Measurements from ENCODE around the gene TRIP12. TPM values are rescaled to one million over a fixed set of nuclear protein-coding genes. Genes with fewer than 3 reads are reported as not detected.

TRIP12 gene
- total and polyA plus RNA-seq, 2 of the 13 experiments (the other 11 are each of a cell fraction or from before 2014, with no cell fraction given), result 72.1 to 153 TPM

- peak; percentile 70; the same call in 1 of the 2 replicates for TF ChIP-seq ZNF589 (CRISPR knock-in tag; conservative IDR thresholded peaks at IDR 0.05)
- no peak for TF ChIP-seq IKZF1 (IDR thresholded peaks at IDR 0.05)
- TF ChIP-seq STAG1 (CRISPR knock-in tag; IDR thresholded peaks at IDR 0.05), result no peak
- no peak for TF ChIP-seq ZNF720 (CRISPR knock-in tag; IDR thresholded peaks at IDR 0.05)
- TF ChIP-seq ZNF639 (CRISPR knock-in tag; conservative IDR thresholded peaks at IDR 0.05), result no peak
- no peak for TF ChIP-seq PRDM4 (CRISPR knock-in tag; IDR thresholded peaks at IDR 0.05; ENCODE audit: borderline replicate concordance)
- peak; percentile 44; the same call in 1 of the 2 replicates for TF ChIP-seq ERF (CRISPR knock-in tag; IDR thresholded peaks at IDR 0.05)
- peak; percentile 64; the same call in 1 of the 2 replicates for TF ChIP-seq ZNF800 (CRISPR knock-in tag; IDR thresholded peaks at IDR 0.05)
- no peak for TF ChIP-seq NR0B2 (CRISPR knock-in tag; IDR thresholded peaks at IDR 0.05)
- TF ChIP-seq ZNF280D (CRISPR knock-in tag; IDR thresholded peaks at IDR 0.05), result no peak
- peak; percentile 50; the same call in 1 of the 2 replicates for TF ChIP-seq GATAD1 (CRISPR knock-in tag; IDR thresholded peaks at IDR 0.05)
- peak; percentile 66; the same call in 1 of the 2 replicates for TF ChIP-seq STAT5B (CRISPR knock-in tag; IDR thresholded peaks at IDR 0.05)
- peak; percentile 74; the same call in 1 of the 2 replicates for TF ChIP-seq ZSCAN31 (CRISPR knock-in tag; IDR thresholded peaks at IDR 0.05; ENCODE audit: low read depth)
- TF ChIP-seq ZNF383 (CRISPR knock-in tag; IDR thresholded peaks at IDR 0.05; ENCODE audit: borderline replicate concordance), result no peak
- TF ChIP-seq DPF2 (CRISPR knock-in tag; IDR thresholded peaks at IDR 0.05; ENCODE audit: borderline replicate concordance, low read depth), result no peak
- TF ChIP-seq ZBTB20 (CRISPR knock-in tag; IDR thresholded peaks at IDR 0.05; ENCODE audit: borderline replicate concordance, low read depth), result peak; percentile 76; the same call in 1 of the 2 replicates
- TF ChIP-seq LCORL (IDR thresholded peaks at IDR 0.05), result no peak
- no peak for TF ChIP-seq LCORL (CRISPR knock-in tag; IDR thresholded peaks at IDR 0.05)
- no peak for TF ChIP-seq HCFC1 (IDR thresholded peaks at IDR 0.05; ENCODE audit: low read depth, low read length)
- no peak for TF ChIP-seq ZNF501 (CRISPR knock-in tag; IDR thresholded peaks at IDR 0.05)
- no peak for TF ChIP-seq KDM5A (IDR thresholded peaks at IDR 0.05; ENCODE audit: borderline replicate concordance, low read length)
Measured at GRCh38 chr2:229714736-229715541, 206.9 kb downstream of the TRIP12 start (continued).
